Smooth muscle cell (in vitro differentiated cells): ENCODE data around the gene CSF2. TPM values are rescaled to one million over a fixed set of nuclear protein-coding genes. Genes with fewer than 3 reads are reported as not detected.

Experiments used
- DNase-seq: peaks from one replicate; lab custom pipeline; 2025; ENCODE audit not compliant: unreplicated experiment; lab: John Stamatoyannopoulos, UW
- H2AFZ ChIP-seq: fragments of 200-600 bp; sonication (generic); 2 replicates; pipeline ENCODE4 v1.6.0; 2016; ENCODE audit warnings: antibody characterized with exemption, low read depth, mild to moderate bottlenecking
- H3F3A ChIP-seq: fragments of 200-600 bp; sonication (generic); 2 replicates; pipeline ENCODE4 v1.6.0; 2017; ENCODE audit warnings: antibody characterized with exemption, low read depth
- H3K27ac ChIP-seq: fragments of 200-600 bp; sonication (generic); 2 replicates; pipeline ENCODE4 v1.5.1; 2016; ENCODE audit warnings: low read depth, mild to moderate bottlenecking
- H3K27me3 ChIP-seq: fragments of 200-600 bp; sonication (generic); 2 replicates; pipeline ENCODE4 v1.6.1; 2016; ENCODE audit warnings: low read depth, mild to moderate bottlenecking
- H3K36me3 ChIP-seq: fragments of 200-600 bp; sonication (generic); 2 replicates; pipeline ENCODE4 v1.5.1; 2016; ENCODE audit warnings: low read depth
- H3K4me1 ChIP-seq: fragments of 200-600 bp; sonication (generic); 2 replicates; pipeline ENCODE4 v1.5.1; 2016; ENCODE audit warnings: low read depth
- H3K4me2 ChIP-seq: fragments of 200-600 bp; sonication (generic); 2 replicates; pipeline ENCODE4 v1.6.0; 2016; ENCODE audit warnings: mild to moderate bottlenecking
- H3K4me3 ChIP-seq: fragments of 200-600 bp; sonication (generic); 2 replicates; pipeline ENCODE4 v1.5.1; 2016; ENCODE audit warnings: mild to moderate bottlenecking
- H3K79me2 ChIP-seq: fragments of 200-600 bp; sonication (generic); 2 replicates; pipeline ENCODE4 v1.6.0; 2016; ENCODE audit warnings: low read depth, mild to moderate bottlenecking
- H3K9ac ChIP-seq: fragments of 200-600 bp; sonication (generic); 2 replicates; pipeline ENCODE4 v1.6.0; 2016; ENCODE audit warnings: low read depth
- H3K9me3 ChIP-seq: fragments of 200-600 bp; sonication (generic); replicated peaks from 2 replicates; pipeline ENCODE4 v1.5.1; 2016; ENCODE audit warnings: low read depth
- H4K20me1 ChIP-seq: fragments of 200-600 bp; sonication (generic); 2 replicates; pipeline ENCODE4 v1.6.0; 2016; ENCODE audit warnings: low read depth
- WGBS: methylation state at CpG from one replicate; pipeline ENCODE4 v1.1.7; 2016; ENCODE audit warnings: low lambda C conversion rate; 5-methylcytosine and 5-hydroxymethylcytosine counted together
- polyA plus RNA-seq: library from polyadenylated mRNA; unstranded; fragments of >200 nt; fragmentation: Nextera tagmentation; extraction: Ambion mirVana; gene quantifications from 2 replicates; pipeline ENCODE4 v1.2.1, GENCODE V29; 2016
- total RNA-seq: library from RNA; depleted of rRNA; stranded (reverse); fragments of >200 nt; gene quantifications from 2 replicates; pipeline ENCODE4 v1.2.3, GENCODE V29; 2014
- TF ChIP-seq, protein P1 (sequence below): fragments of 200-600 bp; sonication (generic); IDR thresholded peaks from 2 replicates; pipeline ENCODE4 v1.5.1; 2017; ENCODE audit warnings: borderline replicate concordance, mild to moderate bottlenecking, antibody characterized with exemption; ENCODE audit not compliant: insufficient read depth, poor library complexity, severe bottlenecking

CSF2 gene
- total and polyA plus RNA-seq, 2 experiments from 2014 or later: not detected

DNA sequence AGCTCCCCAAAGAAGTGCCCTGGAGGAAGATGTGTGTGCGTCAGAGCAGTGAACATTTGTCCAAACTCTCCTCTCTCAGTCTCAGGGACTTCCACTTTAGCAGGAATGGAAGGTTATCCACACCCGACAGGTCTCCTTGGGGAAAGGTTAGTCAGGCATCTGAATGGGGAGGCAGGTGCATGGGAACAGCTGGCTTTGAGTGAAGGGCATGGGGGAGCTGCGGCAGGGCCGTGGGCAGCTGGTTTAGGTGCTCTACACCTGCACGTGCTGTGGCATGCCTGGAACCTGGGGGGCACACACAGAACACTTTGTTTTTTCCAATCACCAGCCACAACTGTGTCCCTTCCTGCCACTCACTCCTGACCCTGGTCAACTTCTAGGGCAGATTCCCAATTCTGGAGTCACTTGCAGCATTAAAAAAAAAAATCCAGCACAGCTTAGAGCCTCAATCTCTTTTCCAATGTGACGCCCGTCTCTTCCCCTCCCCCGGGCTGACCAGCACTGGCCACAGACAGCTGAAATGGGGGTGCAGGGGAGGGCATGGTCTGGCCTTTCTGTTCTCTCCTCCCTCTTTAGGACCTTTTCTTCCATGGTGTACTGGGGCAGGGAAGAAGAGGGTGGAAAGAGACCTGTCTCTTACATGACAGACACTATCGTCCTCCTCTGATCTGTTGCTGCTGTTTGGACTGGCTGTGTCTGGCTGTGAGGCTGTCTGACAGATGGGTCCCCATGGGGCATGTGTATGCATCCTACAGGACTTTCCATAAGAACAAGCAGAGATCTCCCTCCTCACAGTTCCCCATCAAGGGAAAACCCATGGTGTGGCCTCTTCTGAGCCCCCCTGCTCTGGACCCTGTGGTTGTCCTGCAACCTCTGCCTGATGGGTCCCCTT lies 22.7 kb upstream of the CSF2 start:
- TF ChIP-seq, protein P1, sequence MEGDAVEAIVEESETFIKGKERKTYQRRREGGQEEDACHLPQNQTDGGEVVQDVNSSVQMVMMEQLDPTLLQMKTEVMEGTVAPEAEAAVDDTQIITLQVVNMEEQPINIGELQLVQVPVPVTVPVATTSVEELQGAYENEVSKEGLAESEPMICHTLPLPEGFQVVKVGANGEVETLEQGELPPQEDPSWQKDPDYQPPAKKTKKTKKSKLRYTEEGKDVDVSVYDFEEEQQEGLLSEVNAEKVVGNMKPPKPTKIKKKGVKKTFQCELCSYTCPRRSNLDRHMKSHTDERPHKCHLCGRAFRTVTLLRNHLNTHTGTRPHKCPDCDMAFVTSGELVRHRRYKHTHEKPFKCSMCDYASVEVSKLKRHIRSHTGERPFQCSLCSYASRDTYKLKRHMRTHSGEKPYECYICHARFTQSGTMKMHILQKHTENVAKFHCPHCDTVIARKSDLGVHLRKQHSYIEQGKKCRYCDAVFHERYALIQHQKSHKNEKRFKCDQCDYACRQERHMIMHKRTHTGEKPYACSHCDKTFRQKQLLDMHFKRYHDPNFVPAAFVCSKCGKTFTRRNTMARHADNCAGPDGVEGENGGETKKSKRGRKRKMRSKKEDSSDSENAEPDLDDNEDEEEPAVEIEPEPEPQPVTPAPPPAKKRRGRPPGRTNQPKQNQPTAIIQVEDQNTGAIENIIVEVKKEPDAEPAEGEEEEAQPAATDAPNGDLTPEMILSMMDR: no peak
- Histone ChIP-seq H3K36me3 (no peaks in the 10 kb centered on the region), H3K79me2 (no peaks in the 10 kb centered on the region), H4K20me1 (no peaks in the 10 kb centered on the region), H3K4me3 (no peak overlapping the region), H3K9me3 (no peaks in the 10 kb centered on the region), H3K27ac (no peak overlapping the region), H3K9ac (no peak overlapping the region), H3K27me3 (no peaks in the 10 kb centered on the region), H3K4me1 (no peaks in the 10 kb centered on the region), H2AFZ (no peak overlapping the region), H3F3A (no peaks in the 10 kb centered on the region), H3K4me2 (no peak overlapping the region)
- no peak for DNase-seq
- 93% methylated on average over 9 of the region's 9 CpGs for WGBS

DNA sequence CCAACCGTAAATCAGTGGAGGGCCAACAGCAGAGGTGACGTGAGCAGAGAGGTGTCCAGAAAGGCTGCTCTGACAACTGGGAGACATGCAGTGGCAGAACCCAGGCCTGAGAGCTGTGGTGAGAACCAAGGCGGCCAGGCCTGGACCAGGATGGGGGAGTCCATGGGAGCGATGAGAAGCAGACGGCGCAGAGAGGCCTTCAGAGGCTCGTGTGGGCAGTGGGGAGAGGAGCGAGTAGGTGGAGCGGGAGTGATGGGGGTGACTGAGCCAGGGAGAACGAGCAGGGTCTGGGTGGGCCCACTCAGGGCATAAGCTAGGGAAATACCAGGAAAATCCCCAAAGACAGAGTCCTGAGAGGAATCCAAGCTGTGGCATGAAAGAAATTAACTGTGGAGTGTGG lies 21.1 kb upstream of the CSF2 start:
- H3K36me3 ChIP-seq: no peaks in the 10 kb centered on the region
- 77% methylated on average over 10 of the region's 10 CpGs for WGBS
- no peak overlapping the region for H2AFZ ChIP-seq
- H3K27ac ChIP-seq: no peak overlapping the region
- H3K4me3 ChIP-seq: no peak overlapping the region
- H3F3A ChIP-seq: no peaks in the 10 kb centered on the region
- H3K4me1 ChIP-seq: no peaks in the 10 kb centered on the region
- H3K27me3 ChIP-seq: no peaks in the 10 kb centered on the region
- no peaks in the 10 kb centered on the region for H3K9me3 ChIP-seq
- no peaks in the 10 kb centered on the region for H3K79me2 ChIP-seq
- TF ChIP-seq, protein P1: no peak
- no peaks in the 10 kb centered on the region for H4K20me1 ChIP-seq
- no peak overlapping the region for H3K9ac ChIP-seq
- H3K4me2 ChIP-seq: no peak overlapping the region
- DNase-seq: no peak

DNA sequence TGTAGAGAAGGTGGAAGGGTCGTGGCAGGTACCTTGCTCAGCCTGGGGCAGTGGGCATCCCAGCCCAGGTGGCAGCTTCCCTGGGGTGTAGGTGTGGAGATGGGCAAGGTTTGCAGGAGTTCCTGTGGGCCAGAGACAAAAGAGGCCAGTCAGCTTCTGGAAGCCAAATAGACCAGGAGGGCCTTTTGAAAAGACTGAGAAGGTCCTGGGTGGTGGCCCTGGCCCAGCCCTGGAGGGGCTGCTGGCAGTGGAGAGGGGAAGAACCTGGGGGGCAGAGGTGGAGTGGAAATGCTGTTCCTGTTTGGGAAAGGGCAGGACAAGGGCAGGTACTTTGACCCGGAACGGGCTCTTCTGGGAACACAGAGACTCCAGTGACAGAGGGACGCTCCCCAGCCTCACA lies 20.1 kb upstream of the CSF2 start:
- DNase-seq: no peak
- Histone ChIP-seq H2AFZ (no peak overlapping the region), H3K27me3 (no peaks in the 10 kb centered on the region), H3K4me1 (no peaks in the 10 kb centered on the region), H3K27ac (no peak overlapping the region), H3K36me3 (no peaks in the 10 kb centered on the region), H3K9me3 (no peaks in the 10 kb centered on the region), H3K4me2 (no peak overlapping the region), H3F3A (no peaks in the 10 kb centered on the region), H3K79me2 (no peaks in the 10 kb centered on the region), H3K4me3 (no peak overlapping the region), H3K9ac (no peak overlapping the region), H4K20me1 (no peaks in the 10 kb centered on the region)
- WGBS: 85% methylated on average over 4 of the region's 4 CpGs
- TF ChIP-seq, protein P1: no peak
